HG03354 (cell line): Measurements from ENCODE around the gene LIG4.
A peak's percentile ranks its signal among the peaks of the same experiment; 100 is the strongest.

Source experiments
- ATAC-seq: cut with Tn5 transposase; IDR thresholded peaks from one replicate; pipeline ENCODE4 v1.9.1; 2021; ENCODE audit warnings: mild to moderate bottlenecking; ENCODE audit not compliant: unreplicated experiment, poor library complexity, severe bottlenecking

Gene LIG4

DNA sequence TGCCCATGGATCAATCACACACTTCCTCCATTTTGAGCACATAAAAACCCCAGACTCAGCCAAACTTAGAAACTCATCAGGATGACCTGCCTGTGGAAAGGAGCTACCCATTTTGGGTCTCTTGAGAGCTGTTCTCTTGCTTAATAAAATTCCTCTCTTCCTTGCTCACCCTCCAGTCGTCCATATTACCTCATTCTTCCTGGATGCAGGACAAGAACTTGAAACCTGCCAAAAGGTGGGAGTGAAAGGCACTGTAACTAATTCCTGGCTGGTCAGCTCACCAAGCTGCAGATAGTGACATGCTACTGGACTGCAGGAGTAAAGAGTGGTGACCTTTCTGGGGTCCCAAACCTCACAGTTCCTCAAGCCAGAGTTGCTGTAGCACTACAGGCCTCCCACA is 20.2 kb downstream of the LIG4 start:
- no peak for ATAC-seq

- no peak for ATAC-seq
Observed at GRCh38 chr13:108194435-108194936, 20.9 kb downstream of the LIG4 start.

GRCh38 chr13:108193806-108194205 is 21.5 kb downstream of the LIG4 start:
- no peak for ATAC-seq

DNA sequence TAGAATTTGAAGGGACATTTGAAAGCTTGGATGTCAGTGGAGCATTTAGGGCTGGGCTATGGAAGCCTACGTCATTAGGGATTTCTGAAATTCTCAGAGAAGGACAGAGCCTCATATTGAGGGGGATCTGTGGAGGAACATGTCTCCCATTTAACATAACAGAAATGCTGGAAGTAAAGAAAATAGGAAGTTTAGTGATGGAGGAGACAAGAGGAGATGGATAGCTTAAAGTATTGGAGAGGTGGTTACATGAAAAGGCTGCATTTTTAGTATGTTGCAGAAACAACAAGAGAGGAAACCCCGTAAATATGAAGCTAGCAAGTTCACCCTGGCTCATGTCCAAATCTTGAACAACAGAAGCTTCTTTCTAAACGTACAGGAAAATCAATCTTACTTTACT is 24.4 kb downstream of the LIG4 start:
- no peak for ATAC-seq

- no peak for ATAC-seq
Observed at GRCh38 chr13:108188260-108188659, 27.1 kb downstream of the LIG4 start.

- no peak for ATAC-seq
Observed at GRCh38 chr13:108185223-108185622, 30.1 kb downstream of the LIG4 start.

- ATAC-seq: no peak
Observed at GRCh38 chr13:108182652-108183051, 32.7 kb downstream of the LIG4 start.

- no peak for ATAC-seq
Observed at GRCh38 chr13:108178078-108178477, 37.3 kb downstream of the LIG4 start.

- ATAC-seq: peak; percentile 87
Observed at GRCh38 chr13:108176685-108177274, 38.6 kb downstream of the LIG4 start.

DNA sequence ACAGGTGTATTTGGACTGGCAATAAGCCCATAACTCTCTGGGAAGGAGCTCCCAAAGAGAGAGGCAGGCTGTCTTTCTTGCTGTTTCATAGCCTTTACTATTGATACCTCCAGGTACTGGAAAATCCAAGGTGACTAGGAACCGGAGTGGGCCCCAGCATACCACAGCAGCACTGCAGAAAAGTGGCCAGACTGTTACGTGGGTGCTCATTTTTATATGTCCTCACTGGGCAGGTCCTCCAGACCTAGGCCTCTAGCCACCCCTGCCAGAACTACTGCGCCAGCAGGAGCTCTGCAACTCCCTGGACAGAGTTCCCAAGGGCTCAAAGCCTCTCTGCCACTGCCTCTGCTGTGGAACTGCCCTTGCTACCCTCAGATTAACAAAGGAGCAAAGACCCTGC is 46.4 kb downstream of the LIG4 start:
- no peak for ATAC-seq

GRCh38 chr13:108166078-108166477 is 49.3 kb downstream of the LIG4 start:
- ATAC-seq: no peak

DNA sequence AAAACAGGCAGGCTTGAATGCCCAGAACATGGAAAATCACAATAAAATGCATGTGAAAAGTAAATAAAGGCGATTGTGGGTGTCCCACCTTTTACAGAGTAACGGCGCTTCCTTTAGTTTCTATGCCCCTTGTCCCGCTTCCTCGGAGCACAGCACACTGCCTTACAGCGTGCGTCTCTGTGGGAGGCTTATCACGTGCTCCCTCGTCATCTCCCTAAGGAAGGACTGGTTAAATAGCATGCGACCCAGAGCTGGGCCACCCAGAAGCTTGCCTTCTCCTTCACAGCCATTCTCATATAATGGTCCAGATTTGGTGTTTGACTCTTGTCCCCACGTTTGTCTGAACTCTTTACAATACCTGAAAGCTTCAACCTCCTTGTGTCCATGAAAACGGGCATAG is 56.6 kb downstream of the LIG4 start:
- ATAC-seq: no peak
